Kidney (tissue), 14 donors: Measurements from ENCODE around the gene EIF4E1B. TPM values are rescaled to one million over a fixed set of nuclear protein-coding genes. Genes with fewer than 3 reads are reported as not detected.

Source experiments
- DNase-seq, 5 donors: peaks; one replicate each; pipeline ENCODE4 v3.0.0-alpha.2; 2013 to 2020
- FAIRE-seq: peaks from 2 replicates; lab custom pipeline; 2012; peaks lifted over from hg19 to GRCh38; lab: Jason Lieb, UNC
- H3K27ac ChIP-seq, 2 donors: one replicate each; pipeline ENCODE4 v1.7.0; 2013; ENCODE audit warnings: low read depth in 2 of 2, low read length in 2 of 2, inconsistent platforms in 1 of 2
- H3K27me3 ChIP-seq: one replicate; pipeline ENCODE4 v1.7.1; 2013; ENCODE audit warnings: low read length, inconsistent platforms; ENCODE audit not compliant: control insufficient read depth, insufficient read depth
- H3K36me3 ChIP-seq, 3 donors: one replicate each; pipeline versions ENCODE4 v1.7.0 to v1.7.1; 2013; ENCODE audit warnings: low read length in 3 of 3, control low read depth in 1 of 3, inconsistent platforms in 1 of 3; ENCODE audit not compliant: insufficient read depth in 3 of 3, control insufficient read depth in 2 of 3
- H3K4me1 ChIP-seq, 3 donors: one replicate each; pipeline versions ENCODE4 v1.7.0 to v1.7.1; 2013; ENCODE audit warnings: low read length in 3 of 3, inconsistent platforms in 1 of 3, low read depth in 1 of 3; ENCODE audit not compliant: control insufficient read depth in 2 of 3, insufficient read depth in 2 of 3
- H3K4me3 ChIP-seq, 3 donors: one replicate each; pipeline versions ENCODE4 v1.7.0 to v1.8.1; 2013; ENCODE audit warnings: low read length in 3 of 3, control low read depth in 1 of 3, inconsistent platforms in 1 of 3
- H3K9ac ChIP-seq, 3 donors: one replicate each; pipeline versions ENCODE4 v1.7.0 to v1.7.1; 2013; ENCODE audit warnings: low read length in 3 of 3, control low read depth in 1 of 3, inconsistent platforms in 1 of 3
- H3K9me3 ChIP-seq, 3 donors: one replicate each; pipeline versions ENCODE4 v1.7.0 to v1.7.1; 2013; ENCODE audit warnings: low read length in 3 of 3, control low read depth in 1 of 3, inconsistent platforms in 1 of 3; ENCODE audit not compliant: control insufficient read depth in 2 of 3, insufficient read depth in 1 of 3
- intact Hi-C: fragments of 100-400 bp; cut with DNase I; formaldehyde crosslinking; loops from one replicate; pipeline ENCODE4 v1.11.1; 2022
- polyA plus RNA-seq: library from polyadenylated mRNA; stranded (reverse); fragments of 350-450 nt; fragmentation: Illumina TruSeq; extraction: RNeasy Lipid Tissue Mini Kit (QIAGEN cat#74804); gene quantifications from one replicate; pipeline ENCODE4 v1.2.3, GENCODE V29; 2014; ENCODE audit warnings: low read depth, low replicate concordance; ENCODE audit not compliant: insufficient read depth
- total RNA-seq: library from RNA; stranded (reverse); fragmentation: NEBNext Ultra II Directional; extraction: Animal tissue kit (Norgen Biotek cat#: 25700); gene quantifications from one replicate; pipeline ENCODE4 v1.2.1, GENCODE V29; 2021
- TF ChIP-seq, protein P1 (sequence below): IDR thresholded peaks from 3 replicates; pipeline ENCODE4 v1.5.1; 2012; ENCODE audit warnings: mild to moderate bottlenecking, moderate library complexity, borderline replicate concordance; ENCODE audit not compliant: insufficient read depth; ENCODE audit errors: extremely low read depth
- donor health status: control.
- donor health status: control.
- donor health status: control.
- donor health status: control.
- donor health status: control.
- donor health status: DM: yes; HTN: yes; CAD: no.
- donor health status: Normal renal cell carcinoma (clear cell type).

Gene EIF4E1B
- total and polyA plus RNA-seq, 2 donors from 2014 or later: not detected

DNA sequence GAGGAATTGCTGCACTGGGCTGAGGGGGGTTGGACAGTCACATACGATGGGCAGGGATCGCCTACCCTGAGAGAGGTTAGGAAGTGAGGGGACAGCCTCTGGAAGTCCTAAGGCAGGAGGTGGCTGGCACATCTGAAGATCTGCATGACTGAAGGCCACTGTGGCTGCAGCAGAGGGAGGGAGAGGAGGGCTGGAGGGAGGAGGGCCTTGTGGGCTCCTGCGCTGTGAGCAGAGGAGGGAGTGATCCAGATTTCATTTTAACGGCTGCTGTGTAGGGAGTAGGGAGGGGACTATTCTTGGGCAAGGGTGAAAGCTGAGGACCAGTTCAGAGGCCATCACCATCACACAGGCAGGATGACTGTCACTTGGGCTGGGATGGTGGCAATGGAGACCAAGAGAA lies 7.1 kb downstream of the EIF4E1B start:
- DNase-seq (peak in 2 of 5 donors; percentile 32 to 45), FAIRE-seq (no peak)
- no peaks in the 10 kb centered on the region for H3K36me3 ChIP-seq
- no peak overlapping the region for H3K27ac ChIP-seq
- no peak overlapping the region for H3K9ac ChIP-seq
- TF ChIP-seq, protein P1, sequence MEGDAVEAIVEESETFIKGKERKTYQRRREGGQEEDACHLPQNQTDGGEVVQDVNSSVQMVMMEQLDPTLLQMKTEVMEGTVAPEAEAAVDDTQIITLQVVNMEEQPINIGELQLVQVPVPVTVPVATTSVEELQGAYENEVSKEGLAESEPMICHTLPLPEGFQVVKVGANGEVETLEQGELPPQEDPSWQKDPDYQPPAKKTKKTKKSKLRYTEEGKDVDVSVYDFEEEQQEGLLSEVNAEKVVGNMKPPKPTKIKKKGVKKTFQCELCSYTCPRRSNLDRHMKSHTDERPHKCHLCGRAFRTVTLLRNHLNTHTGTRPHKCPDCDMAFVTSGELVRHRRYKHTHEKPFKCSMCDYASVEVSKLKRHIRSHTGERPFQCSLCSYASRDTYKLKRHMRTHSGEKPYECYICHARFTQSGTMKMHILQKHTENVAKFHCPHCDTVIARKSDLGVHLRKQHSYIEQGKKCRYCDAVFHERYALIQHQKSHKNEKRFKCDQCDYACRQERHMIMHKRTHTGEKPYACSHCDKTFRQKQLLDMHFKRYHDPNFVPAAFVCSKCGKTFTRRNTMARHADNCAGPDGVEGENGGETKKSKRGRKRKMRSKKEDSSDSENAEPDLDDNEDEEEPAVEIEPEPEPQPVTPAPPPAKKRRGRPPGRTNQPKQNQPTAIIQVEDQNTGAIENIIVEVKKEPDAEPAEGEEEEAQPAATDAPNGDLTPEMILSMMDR: no peak
- H3K9me3 ChIP-seq: no peaks in the 10 kb centered on the region
- H3K4me3 ChIP-seq: no peak overlapping the region
- no peaks in the 10 kb centered on the region for H3K4me1 ChIP-seq
- intact Hi-C loops: no loop called here
- peaks cover 5% of the 10 kb centered on the region for H3K27me3 ChIP-seq

DNA sequence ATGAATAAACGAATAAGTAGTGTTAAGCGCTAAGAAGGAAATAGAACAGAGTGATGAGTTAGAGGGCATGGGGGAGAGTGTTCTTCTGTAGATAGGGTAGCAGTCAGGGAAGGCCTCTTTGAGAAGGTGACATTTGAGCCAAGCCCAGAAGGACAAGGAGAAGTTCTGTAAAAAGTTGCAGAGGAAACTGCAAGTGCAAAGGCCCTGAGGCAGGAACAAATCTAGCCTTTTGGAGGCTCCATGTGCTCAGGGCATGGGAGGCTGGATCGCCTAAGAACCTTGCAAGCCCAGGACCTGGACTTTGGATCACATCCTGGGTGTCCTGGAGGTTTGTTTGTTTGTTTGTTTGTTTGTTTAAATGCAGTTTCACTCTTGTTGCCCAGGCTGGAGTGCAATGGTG lies 8.0 kb downstream of the EIF4E1B start:
- Histone ChIP-seq H3K27ac (no peak overlapping the region), H3K9me3 (no peaks in the 10 kb centered on the region), H3K27me3 (peaks cover 5% of the 10 kb centered on the region), H3K36me3 (no peaks in the 10 kb centered on the region), H3K9ac (no peak overlapping the region), H3K4me3 (no peak overlapping the region), H3K4me1 (no peaks in the 10 kb centered on the region)
- FAIRE-seq (no peak), DNase-seq (no peak)
- intact Hi-C loops: no loop called here
- TF ChIP-seq, protein P1: no peak

DNA sequence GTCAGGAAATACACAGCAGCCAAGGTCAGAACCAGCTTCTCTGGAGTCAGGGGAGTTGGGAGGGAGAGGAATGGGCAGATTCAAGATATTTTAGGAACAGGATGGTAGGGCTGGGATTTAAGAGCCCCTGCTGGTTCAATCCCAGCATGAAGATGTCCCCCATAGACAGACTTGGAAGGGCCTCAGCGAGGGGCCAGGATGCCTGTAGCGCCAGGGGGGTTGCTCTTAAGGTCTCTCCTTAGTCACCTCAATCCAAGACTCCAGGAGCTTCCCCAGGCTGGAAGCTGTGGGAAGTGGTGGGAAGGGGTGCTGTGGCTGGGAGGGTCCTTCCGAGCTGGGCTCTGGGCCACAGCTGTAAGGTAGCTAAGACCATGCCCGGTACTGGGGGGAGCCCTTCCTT lies 8.7 kb downstream of the EIF4E1B start:
- FAIRE-seq: no peak
- TF ChIP-seq, protein P1: no peak
- H3K9ac ChIP-seq: no peak overlapping the region
- no peaks in the 10 kb centered on the region for H3K36me3 ChIP-seq
- no peaks in the 10 kb centered on the region for H3K9me3 ChIP-seq
- H3K27me3 ChIP-seq: peaks cover 5% of the 10 kb centered on the region
- H3K4me1 ChIP-seq: no peaks in the 10 kb centered on the region
- H3K4me3 ChIP-seq: no peak overlapping the region
- DNase-seq: no peak
- intact Hi-C loops: no loop called here
- H3K27ac ChIP-seq: no peak overlapping the region

DNA sequence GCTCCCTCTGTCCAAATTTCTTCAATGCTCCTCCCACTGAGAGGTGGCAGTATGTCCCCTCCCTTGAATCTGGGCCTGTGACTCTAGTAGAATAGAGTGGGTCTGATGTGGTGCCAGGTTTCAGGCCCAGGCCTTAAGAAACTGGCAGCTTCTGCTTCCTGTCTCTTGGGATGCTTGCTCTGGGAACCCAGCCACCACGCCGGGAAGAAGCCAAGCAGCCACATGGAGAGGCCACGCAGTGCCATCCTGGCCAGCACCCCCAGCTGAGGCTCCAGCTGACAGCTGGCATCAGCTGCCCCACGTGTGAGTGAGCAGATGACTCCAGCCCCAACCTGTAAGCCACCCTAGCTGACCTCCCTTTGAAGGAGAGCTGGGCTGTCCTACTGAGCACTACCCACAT lies 9.5 kb downstream of the EIF4E1B start:
- Histone ChIP-seq H3K4me1 (no peaks in the 10 kb centered on the region), H3K9ac (no peak overlapping the region), H3K27me3 (peaks cover 5% of the 10 kb centered on the region), H3K27ac (no peak overlapping the region), H3K36me3 (no peaks in the 10 kb centered on the region), H3K9me3 (no peaks in the 10 kb centered on the region), H3K4me3 (no peak overlapping the region)
- DNase-seq (no peak), FAIRE-seq (no peak)
- intact Hi-C loops: no loop called here
- TF ChIP-seq, protein P1: no peak
